K562 (cell line): ENCODE data around the gene YARS1. TPM values are rescaled to one million over a fixed set of nuclear protein-coding genes. Genes with fewer than 3 reads are reported as not detected.

Source experiments
- ATAC-seq: fragments of 200-7000 bp; cut with Tn5 transposase; 3 replicates; pipeline ENCODE4 v1.9.1; 2020; ENCODE audit warnings: moderate library complexity
- BruUV-seq: library from RNA; stranded (reverse); fragments of 400-500 nt; replicated peaks from 2 replicates; lab custom pipeline; 2021; lab: Mats Ljungman, UMichigan
- CTCF ChIA-PET: fragments of 300-600 bp; formaldehyde crosslinking; extraction: SDS; loops from one replicate; lab custom pipeline; 2021; ENCODE audit warnings: low intra/inter-chr PET ratio; lab: Yijun Ruan, JAX
- POLR2A ChIA-PET: fragments of 300-600, 350-650 bp; sonication (Branson Sonifier 250); formaldehyde crosslinking; extraction: SDS; loops from one replicate; lab custom pipeline; 2021; ENCODE audit warnings: antibody characterized with exemption, inconsistent platforms; lab: Yijun Ruan, JAX
- DNase-seq, 4 experiments: peaks; one replicate each; pipeline versions ENCODE4 v3.0.0 to v3.0.0-alpha.2; 2011 to 2018; ENCODE audit warnings: low spot score in 3 of 4, mixed read lengths in 3 of 4; ENCODE audit errors: extremely low read depth in 1 of 4
- FAIRE-seq: peaks from 2 replicates; lab custom pipeline; 2011; peaks lifted over from hg19 to GRCh38; lab: Jason Lieb, UNC
- H2AFZ ChIP-seq: 2 replicates; pipeline ENCODE4 v1.6.0; 2011; ENCODE audit warnings: low read depth, low read length, control low read depth, inconsistent platforms
- H3K27ac ChIP-seq: fragments of 200-600 bp; 3 replicates; pipeline ENCODE4 v1.8.0; 2011; ENCODE audit warnings: low read depth, mild to moderate bottlenecking, control low read depth, inconsistent platforms, low read length, moderate library complexity, mixed read lengths; ENCODE audit errors: extremely low read depth
- H3K27me3 ChIP-seq, 2 experiments: fragments of 300-600 bp in 1 of 2; 2 replicates in 1 of 2; 3 replicates in 1 of 2; pipeline versions ENCODE4 v1.6.0 to v1.8.0; 2011; ENCODE audit warnings: inconsistent platforms in 2 of 2, low read length in 2 of 2, mild to moderate bottlenecking in 1 of 2, mixed read lengths in 1 of 2, moderate library complexity in 1 of 2; ENCODE audit not compliant: control insufficient read depth in 2 of 2, insufficient read depth in 2 of 2
- H3K36me3 ChIP-seq: fragments of 300-600 bp; 3 replicates; pipeline ENCODE4 v1.8.0; 2011; ENCODE audit warnings: mild to moderate bottlenecking, low read length, inconsistent platforms; ENCODE audit not compliant: control insufficient read depth, insufficient read depth
- H3K4me1 ChIP-seq, 2 experiments: fragments of 200-600 bp in 1 of 2; replicated peaks in 1 of 2; 2 replicates in 1 of 2; 3 replicates in 1 of 2; pipeline versions ENCODE4 v1.5.1 to v1.8.0; 2011; ENCODE audit warnings: inconsistent platforms in 2 of 2, low read length in 2 of 2, mild to moderate bottlenecking in 1 of 2, mixed read lengths in 1 of 2, moderate library complexity in 1 of 2; ENCODE audit not compliant: control insufficient read depth in 2 of 2, insufficient read depth in 2 of 2
- H3K4me2 ChIP-seq: 2 replicates; pipeline ENCODE4 v1.6.1; 2011; ENCODE audit warnings: low read length, control low read depth, inconsistent platforms, mixed read lengths; ENCODE audit not compliant: insufficient read depth
- H3K4me3 ChIP-seq: fragments of 200-600 bp; sonication (generic), shearing (Covaris generic); 2 replicates; pipeline ENCODE4 v1.5.1; 2016; ENCODE audit warnings: control low read depth, inconsistent platforms
- H3K79me2 ChIP-seq: fragments of 200-600 bp; 3 replicates; pipeline ENCODE4 v1.8.0; 2011; ENCODE audit warnings: low read length, inconsistent platforms; ENCODE audit not compliant: control insufficient read depth, insufficient read depth
- H3K9ac ChIP-seq, 2 experiments: 2 replicates each; pipeline versions ENCODE4 v1.6.0 to v1.6.1; 2011; ENCODE audit warnings: low read depth in 2 of 2, low read length in 2 of 2, control low read depth in 1 of 2, inconsistent platforms in 1 of 2, mild to moderate bottlenecking in 1 of 2, mixed read lengths in 1 of 2; ENCODE audit not compliant: insufficient read depth in 1 of 2
- H3K9me1 ChIP-seq: one replicate; pipeline ENCODE4 v1.6.0; 2011; ENCODE audit warnings: inconsistent platforms, mild to moderate bottlenecking, low read length, moderate library complexity; ENCODE audit not compliant: control insufficient read depth, insufficient read depth
- H3K9me3 ChIP-seq: replicated peaks from 2 replicates; pipeline ENCODE4 v1.5.1; 2011; ENCODE audit warnings: low read depth, low read length, inconsistent platforms; ENCODE audit not compliant: control insufficient read depth, insufficient read depth
- H4K20me1 ChIP-seq: replicated peaks from 2 replicates; pipeline ENCODE4 v1.6.1; 2011; ENCODE audit warnings: low read length, inconsistent platforms, mixed read lengths; ENCODE audit not compliant: control insufficient read depth, insufficient read depth
- DPF2 ChIP-seq: fragments of 450-650 bp; IDR thresholded peaks from 2 replicates; pipeline ENCODE4 v1.6.1; 2016
- EHMT2 ChIP-seq: fragments of 450-650 bp; IDR thresholded peaks from 2 replicates; pipeline ENCODE4 v1.6.1; 2018; ENCODE audit warnings: antibody characterized with exemption
- GTF2E2 ChIP-seq: fragments of 200-800 bp; sonication (Bioruptor generic); IDR thresholded peaks from 2 replicates; pipeline ENCODE4 v1.6.1; 2016; ENCODE audit warnings: missing genetic modification characterization, missing compliant biosample characterization
- MYBL2 ChIP-seq, 2 experiments: fragments of 450-650 bp in 1 of 2; sonication (generic) in 1 of 2; formaldehyde crosslinking in 1 of 2; IDR thresholded peaks; 2 replicates each; pipeline versions ENCODE4 v1.6.1 to v1.8.1; 2017 to 2022; ENCODE audit warnings: borderline replicate concordance in 1 of 2, inconsistent platforms in 1 of 2, low read depth in 1 of 2, mild to moderate bottlenecking in 1 of 2, missing genetic modification reagents in 1 of 2, moderate library complexity in 1 of 2
- POLR2G ChIP-seq: fragments of 200-400 bp; formaldehyde crosslinking; IDR thresholded peaks from 2 replicates; pipeline ENCODE4 v1.6.1; 2017; ENCODE audit warnings: low read depth, mild to moderate bottlenecking, antibody characterized with exemption, low read length, moderate library complexity
- SAP30 ChIP-seq: fragments of 200-600 bp; sonication (generic); IDR thresholded peaks from 2 replicates; pipeline ENCODE4 v1.6.1; 2012; ENCODE audit warnings: borderline replicate concordance, low read depth, mild to moderate bottlenecking, moderate library complexity, low read length, control low read depth, inconsistent platforms; ENCODE audit not compliant: insufficient read depth, poor library complexity, severe bottlenecking
- ZNF699 ChIP-seq: fragments of 250-450 bp; sonication (Bioruptor Pico); IDR thresholded peaks from 2 replicates; pipeline ENCODE4 v1.8.0; 2021; ENCODE audit warnings: mild to moderate bottlenecking, moderate library complexity; ENCODE audit not compliant: insufficient replicate concordance
- WGBS: fragments of 100-300 bp; shearing (Covaris generic); methylation state at CpG from one replicate; pipeline ENCODE4 v1.1.6; 2016; ENCODE audit warnings: low coverage, mixed read lengths; ENCODE audit not compliant: insufficient coverage; ENCODE audit errors: missing lambda C conversion rate; 5-methylcytosine and 5-hydroxymethylcytosine counted together
- in situ Hi-C: fragments of 300-500 bp; cut with MboI; formaldehyde crosslinking; loops from 4 replicates; pipeline ENCODE4 v1.15.0; 2018; ENCODE audit warnings: inconsistent platforms, mixed read lengths
- intact Hi-C: fragments of 100-400 bp; cut with micrococcal nuclease; formaldehyde crosslinking; loops from 2 replicates; pipeline ENCODE4 v1.14.2; 2022
- polyA plus RNA-seq, 8 experiments: library from polyadenylated mRNA; depleted of rRNA in 4 of 8; stranded (reverse) in 5 of 8; unstranded in 3 of 8; fragments of >200 nt; fragmentation: Nextera tagmentation in 2 of 8; fragmentation: Illumina TruSeq in 1 of 8; extraction: Ambion mirVana in 2 of 8; extraction: Trizol in 1 of 8; gene quantifications; 2 replicates each; pipeline versions ENCODE4 v1.2.1 to v1.2.3, GENCODE V29; 2011 to 2014; ENCODE audit warnings: inconsistent platforms in 1 of 8, missing spikeins in 1 of 8
- total RNA-seq, 7 experiments: library from RNA; depleted of rRNA in 6 of 7; stranded (reverse); fragments of >200 nt in 6 of 7; fragmentation: Illumina TruSeq in 2 of 7; extraction: Trizol in 2 of 7; gene quantifications; 2 replicates each; pipeline versions ENCODE4 v1.2.1 to v1.2.3, GENCODE V29; 2011 to 2021; ENCODE audit warnings: low replicate concordance in 1 of 7

Gene YARS1
- total and polyA plus RNA-seq, 9 of the 15 experiments (the other 6 are each of a cell fraction or from before 2014, with no cell fraction given): 66.2 to 336 (median 201) TPM

- Histone ChIP-seq H3K79me2 (peaks cover 34% of the 10 kb centered on the region), H3K9me1 (peaks cover 3% of the 10 kb centered on the region), H3K27ac (no peak overlapping the region), H4K20me1 (peaks cover 34% of the 10 kb centered on the region; the same call in 1 of the 2 replicates), H3K27me3 (no peaks in the 10 kb centered on the region), H3K4me1 (peaks cover 25 to 41% of the 10 kb centered on the region in 2 experiments), H3K36me3 (peaks cover 47% of the 10 kb centered on the region; the same call in 2 of the 3 replicates), H3K4me2 (no peak overlapping the region; the same call in 1 of the 2 replicates), H3K9me3 (no peaks in the 10 kb centered on the region), H3K9ac (peak overlapping the region in 1 of 2 experiments; percentile 66; a peak in 3 of 4 replicates), H2AFZ (no peak overlapping the region), H3K4me3 (no peak overlapping the region)
- no peak for TF ChIP-seq DPF2
- TF ChIP-seq POLR2G: 0 out of 2 replicates have a peak, but pooled peaks have one; percentile 23
- TF ChIP-seq ZNF699 (CRISPR knock-in tag): no peak
- TF ChIP-seq SAP30: no peak
- TF ChIP-seq EHMT2: no peak
- TF ChIP-seq MYBL2 (IDR thresholded peaks at IDR 0.05; ENCODE audit: low read depth): no peak
- no peak for TF ChIP-seq MYBL2 (CRISPR knock-in tag; IDR thresholded peaks at IDR 0.05; ENCODE audit: borderline replicate concordance)
- no peak for TF ChIP-seq GTF2E2
- POLR2A ChIA-PET: no interaction called here
- CTCF ChIA-PET: no interaction called here
- in situ Hi-C loops: loop anchor here (10.0 kb wide), 1 partner anchor 51 kb away; no protein-coding TSS in a partner anchor
- BruUV-seq: no TSS peak
- no peak for ATAC-seq
- FAIRE-seq: no peak
- WGBS: 82% methylated on average over 25 of the region's 27 CpGs
- intact Hi-C loops: no loop called here
- no peak for DNase-seq
These were observed 51.4 kb downstream of the YARS1 start for GRCh38 chr1:32765570-32766327.
